Stimulated activated CD4-positive, alpha-beta T cell treated with anti-CD3 and anti-CD28 coated beads, Interleukin-12 subunit alpha, Interleukin-12 subunit beta, amount 100 ng/mL, for 48 hours (primary cell): ENCODE results near the gene TDRD9.
"Not testable (repeated sequence)": the region's sequence is repeated elsewhere in the genome, so short reads cannot be mapped to it uniquely, and the experiment has no call there.

Source experiments
- DNase-seq, 3 donors: peaks; one replicate each; pipeline ENCODE4 v3.0.0-alpha.2; 2020; ENCODE audit warnings: low read depth in 2 of 3, low spot score in 1 of 3

Gene TDRD9, protein sequence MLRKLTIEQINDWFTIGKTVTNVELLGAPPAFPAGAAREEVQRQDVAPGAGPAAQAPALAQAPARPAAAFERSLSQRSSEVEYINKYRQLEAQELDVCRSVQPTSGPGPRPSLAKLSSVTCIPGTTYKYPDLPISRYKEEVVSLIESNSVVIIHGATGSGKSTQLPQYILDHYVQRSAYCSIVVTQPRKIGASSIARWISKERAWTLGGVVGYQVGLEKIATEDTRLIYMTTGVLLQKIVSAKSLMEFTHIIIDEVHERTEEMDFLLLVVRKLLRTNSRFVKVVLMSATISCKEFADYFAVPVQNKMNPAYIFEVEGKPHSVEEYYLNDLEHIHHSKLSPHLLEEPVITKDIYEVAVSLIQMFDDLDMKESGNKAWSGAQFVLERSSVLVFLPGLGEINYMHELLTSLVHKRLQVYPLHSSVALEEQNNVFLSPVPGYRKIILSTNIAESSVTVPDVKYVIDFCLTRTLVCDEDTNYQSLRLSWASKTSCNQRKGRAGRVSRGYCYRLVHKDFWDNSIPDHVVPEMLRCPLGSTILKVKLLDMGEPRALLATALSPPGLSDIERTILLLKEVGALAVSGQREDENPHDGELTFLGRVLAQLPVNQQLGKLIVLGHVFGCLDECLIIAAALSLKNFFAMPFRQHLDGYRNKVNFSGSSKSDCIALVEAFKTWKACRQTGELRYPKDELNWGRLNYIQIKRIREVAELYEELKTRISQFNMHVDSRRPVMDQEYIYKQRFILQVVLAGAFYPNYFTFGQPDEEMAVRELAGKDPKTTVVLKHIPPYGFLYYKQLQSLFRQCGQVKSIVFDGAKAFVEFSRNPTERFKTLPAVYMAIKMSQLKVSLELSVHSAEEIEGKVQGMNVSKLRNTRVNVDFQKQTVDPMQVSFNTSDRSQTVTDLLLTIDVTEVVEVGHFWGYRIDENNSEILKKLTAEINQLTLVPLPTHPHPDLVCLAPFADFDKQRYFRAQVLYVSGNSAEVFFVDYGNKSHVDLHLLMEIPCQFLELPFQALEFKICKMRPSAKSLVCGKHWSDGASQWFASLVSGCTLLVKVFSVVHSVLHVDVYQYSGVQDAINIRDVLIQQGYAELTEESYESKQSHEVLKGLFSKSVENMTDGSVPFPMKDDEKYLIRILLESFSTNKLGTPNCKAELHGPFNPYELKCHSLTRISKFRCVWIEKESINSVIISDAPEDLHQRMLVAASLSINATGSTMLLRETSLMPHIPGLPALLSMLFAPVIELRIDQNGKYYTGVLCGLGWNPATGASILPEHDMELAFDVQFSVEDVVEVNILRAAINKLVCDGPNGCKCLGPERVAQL (N-terminal part only)

DNA sequence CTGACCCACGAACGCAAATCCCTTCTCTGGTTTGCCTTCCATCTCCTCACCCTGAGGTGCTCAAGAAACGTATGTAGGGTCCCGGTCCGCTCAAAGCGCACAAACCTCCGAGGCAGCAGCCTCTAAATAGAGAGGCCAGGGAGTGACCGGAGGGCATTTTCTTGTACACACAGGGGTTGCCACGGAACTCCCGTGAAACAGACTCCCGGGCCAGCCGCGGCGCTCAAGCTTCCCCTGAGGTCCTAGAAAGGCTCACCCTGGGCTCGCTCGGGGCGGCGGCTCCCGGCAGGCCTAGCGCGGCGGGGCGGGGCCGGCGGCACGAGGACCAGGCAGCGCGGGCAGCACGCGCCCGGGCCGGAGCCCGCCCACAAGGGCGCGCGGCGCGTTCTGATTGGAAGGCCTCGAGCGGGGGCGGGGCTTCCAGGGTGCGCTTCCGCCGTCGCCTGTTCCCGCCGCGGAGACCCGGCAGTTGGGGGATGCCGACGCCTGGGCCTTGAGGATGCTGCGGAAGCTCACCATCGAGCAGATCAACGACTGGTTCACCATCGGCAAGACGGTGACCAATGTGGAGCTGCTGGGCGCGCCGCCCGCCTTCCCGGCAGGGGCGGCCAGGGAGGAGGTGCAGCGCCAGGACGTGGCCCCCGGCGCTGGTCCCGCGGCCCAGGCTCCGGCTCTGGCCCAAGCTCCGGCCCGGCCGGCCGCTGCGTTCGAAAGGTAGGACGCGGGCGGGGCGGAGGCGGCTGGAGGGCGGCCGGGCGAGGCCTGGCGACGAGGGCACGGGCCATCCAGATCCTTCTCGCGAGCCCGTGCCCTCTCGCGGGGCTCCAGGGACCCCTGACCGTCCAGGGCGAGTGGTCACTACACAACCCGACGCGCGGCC is at the start of gene TDRD9:
Gene TDRD9 (plus strand): TSS at position 446 of the 880 bp plus-strand sequence. CDS start 54 bp downstream, at position 500.
- no peak for DNase-seq

DNA sequence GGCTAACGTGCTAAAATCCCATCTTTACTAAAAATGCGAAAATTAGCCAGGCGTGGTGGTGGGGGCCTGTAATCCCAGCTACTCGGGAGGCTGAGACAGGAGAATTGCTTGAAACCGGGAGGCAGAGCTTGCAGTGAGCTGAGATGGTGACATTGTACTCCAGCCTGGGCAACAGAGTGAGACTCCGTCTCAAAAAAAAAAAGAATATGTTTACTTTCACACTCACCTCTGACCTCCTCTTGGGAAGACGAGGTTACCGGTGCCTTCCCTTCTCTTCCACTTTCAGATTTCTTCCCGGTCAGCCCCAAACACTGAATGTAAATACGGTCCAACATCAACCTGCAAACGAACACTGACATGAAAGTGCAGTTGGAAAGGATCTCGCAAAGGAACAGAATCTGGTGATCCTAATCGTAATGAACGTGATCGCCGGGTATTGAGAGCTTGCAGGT is 49.1 kb upstream of the TDRD9 start:
- DNase-seq: no peak

DNA sequence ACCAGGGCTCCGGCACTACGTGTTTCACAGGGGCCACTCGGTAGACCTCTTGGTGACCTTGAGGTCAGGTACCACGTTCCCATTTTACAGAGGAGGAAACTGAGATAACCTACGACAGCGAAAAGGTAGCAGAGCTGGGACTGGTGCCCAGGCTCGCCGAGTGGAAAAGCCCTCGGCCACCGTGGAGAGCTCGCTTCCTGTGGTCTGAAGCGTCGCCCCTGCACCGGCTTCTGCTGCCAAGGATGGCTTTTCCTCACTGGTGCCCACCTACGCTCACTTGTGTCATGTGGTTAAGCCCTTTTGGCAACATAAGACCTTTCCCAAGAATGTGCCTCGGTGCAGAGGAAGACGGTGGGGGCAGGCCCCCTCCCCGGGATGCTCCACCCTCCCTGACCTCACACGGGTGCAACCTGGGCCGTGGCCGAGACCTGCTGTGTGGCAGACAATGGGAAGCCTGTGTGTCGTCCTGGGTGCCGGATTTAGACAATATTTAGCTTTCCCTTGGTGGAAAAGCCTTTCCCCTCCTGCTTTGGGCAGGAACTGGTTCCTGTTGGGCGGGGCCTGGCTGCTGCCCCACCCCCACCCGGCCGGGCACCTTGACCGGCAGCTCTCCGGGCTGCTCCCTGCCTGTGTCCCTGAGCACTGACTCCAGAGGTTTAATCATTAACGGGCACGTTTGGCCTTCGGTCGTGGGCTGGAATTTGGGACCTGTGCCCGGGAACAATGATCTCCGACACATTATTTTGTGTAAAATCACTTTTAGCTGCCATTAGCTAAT is 48.5 kb upstream of the TDRD9 start:
- no peak for DNase-seq

DNA sequence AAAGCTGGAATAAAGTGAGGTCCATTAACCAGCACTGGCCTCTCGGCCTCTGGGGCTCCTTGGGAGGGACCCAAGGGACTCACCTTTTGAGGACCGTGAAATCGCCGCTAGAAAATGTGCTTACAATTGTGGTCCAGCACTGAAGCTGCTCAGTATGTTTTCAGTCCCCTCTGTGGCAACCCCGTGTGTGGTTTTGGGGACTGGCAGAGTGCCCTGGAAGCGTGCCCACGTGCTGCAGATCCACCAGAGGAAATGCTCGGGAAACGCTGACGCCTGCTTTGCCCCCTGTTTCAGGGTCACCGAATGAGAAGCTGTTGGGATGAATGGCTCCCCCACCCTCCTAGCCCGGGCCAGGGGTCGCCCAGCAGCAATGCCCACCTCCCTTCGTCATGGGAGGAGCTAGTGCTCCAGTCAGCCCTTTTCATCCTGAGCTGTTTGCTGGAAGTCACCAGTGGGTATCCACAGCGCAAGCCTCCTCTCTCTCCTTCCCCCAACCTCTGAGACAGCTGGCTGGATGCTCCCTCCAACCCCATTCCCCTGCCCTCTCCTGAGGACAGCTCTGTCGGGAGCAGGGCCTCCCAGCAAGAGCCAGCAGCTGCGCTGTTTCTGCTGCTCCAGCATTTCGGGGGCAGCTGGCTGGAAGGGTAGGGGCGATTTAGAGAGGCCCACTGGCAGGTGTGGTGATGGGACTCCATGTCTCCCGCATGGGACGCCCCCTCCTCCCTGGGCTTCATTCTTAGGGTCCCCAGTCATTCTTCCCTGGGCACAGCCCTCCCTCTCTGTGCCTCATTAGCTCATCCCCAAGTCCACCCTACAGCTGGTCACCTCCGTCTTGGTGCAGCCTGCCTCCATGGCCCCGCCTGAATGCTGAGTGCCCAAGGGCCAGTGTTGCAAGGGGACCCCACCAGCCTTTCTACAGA is 47.6 kb upstream of the TDRD9 start:
- no peak for DNase-seq

DNA sequence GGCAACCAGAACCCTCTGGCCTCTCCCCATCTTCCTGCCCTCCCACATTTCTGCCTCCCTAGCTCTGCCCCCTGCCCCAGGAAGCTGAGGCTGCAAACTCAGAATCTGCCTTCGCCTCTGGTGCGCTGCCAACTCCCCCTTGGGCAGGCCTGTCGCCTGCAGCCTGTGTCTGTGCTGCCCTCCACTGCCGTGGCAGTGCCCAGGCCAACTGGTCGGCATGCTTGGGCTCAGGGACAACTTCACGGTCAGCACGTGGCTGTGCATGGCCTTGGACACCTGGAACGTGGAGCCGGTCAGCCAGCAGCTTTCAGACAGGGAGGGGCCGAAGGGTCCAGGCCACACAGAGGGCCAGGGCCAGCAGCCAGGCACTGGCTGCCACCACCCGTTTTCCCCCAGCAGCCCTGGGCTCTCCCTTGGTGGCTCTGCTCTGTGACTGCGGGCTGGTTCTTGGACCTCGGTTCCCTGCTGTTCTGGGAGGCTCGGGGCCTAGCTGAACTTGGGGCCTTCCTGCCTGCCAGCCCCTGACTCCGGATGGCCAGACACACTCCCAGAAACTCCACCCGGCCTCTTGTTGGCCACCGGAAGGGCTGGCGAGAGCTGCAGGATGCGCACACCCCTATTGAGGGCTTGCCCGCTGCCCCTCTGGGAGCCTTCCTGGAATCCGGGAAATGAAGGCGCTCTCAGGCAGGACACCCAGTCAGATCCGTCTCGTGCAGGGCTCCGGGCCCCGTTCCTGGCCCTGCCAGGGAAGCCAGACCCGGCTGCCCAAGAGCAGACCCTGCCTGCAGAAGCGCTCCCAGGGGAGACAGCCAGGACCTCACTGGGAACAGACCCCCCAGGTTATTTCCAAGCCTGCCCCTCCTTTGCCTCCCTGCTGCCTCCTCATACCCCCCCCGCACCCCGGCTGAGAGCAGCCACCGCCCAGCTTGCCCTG is 46.7 kb upstream of the TDRD9 start:
- DNase-seq: no peak

DNA sequence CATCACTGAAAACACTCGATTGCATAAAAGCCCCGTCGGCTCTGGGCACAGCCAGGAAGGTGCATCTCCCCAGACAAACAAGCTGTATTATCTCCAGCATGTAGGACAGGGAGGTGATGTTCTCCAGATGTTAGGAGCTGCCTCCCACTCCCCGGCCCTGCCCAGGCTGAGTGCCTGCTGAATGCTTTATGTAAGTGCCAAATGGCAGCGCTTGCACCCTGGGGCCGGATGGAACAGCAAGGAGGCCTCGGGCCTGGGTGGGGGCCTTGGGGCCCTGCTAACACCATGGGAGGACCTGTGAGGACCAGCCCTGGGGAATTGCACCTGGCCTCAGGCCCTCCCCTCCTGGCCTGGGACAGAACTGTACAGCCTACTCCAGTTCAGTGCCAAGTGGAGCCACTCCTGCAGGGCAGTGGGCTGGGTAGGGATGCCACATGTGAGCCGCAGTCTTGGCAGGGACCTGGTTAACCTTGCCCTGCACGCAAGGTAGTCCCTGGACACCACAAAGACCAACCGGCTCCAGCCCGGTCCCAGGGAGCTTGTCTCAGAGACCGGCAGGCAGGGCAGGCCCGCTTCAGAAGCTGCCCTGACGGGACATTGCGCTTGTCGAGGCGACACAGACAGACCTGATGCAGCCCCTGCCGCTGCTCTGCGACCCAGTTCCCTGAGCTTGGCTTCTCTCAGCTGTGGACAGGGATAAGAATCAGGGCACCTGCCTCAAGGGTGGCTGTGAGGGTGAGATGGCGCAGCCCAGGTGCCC is 45.6 kb upstream of the TDRD9 start:
- no peak for DNase-seq

DNA sequence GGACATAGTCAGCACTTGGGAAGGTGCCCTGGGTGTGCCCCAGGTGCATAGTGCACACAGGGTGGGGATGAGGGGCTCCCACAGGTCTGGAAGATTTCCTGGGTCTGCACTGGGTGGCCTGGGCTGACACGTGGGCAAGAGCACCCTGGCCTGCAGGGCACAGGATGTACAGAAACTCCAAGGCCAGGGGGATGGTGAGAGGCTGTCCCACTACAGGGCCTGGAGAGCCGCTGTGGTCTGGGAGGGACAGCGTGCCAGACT is 45.1 kb upstream of the TDRD9 start:
- no peak for DNase-seq

DNA sequence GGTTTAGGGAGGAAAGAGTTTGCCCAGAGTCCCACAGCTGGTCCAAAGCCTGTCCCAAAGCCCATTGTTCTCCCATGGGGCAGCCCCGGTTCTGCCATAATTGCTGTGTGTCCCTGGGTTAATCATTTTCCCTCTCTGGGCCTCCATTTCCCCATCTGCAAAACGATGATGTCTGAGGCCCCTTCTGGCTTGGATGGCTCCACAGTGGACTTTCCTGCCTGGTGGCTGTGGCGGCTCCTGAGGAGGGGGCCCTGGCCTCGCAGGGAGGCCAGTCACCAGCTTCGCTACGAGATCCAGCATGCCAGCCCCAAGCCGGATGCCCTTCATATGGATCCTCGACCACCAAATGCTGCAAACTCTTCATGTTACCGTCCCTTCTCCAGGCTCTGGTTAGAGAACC is 43.4 kb upstream of the TDRD9 start:
- no peak for DNase-seq

DNA sequence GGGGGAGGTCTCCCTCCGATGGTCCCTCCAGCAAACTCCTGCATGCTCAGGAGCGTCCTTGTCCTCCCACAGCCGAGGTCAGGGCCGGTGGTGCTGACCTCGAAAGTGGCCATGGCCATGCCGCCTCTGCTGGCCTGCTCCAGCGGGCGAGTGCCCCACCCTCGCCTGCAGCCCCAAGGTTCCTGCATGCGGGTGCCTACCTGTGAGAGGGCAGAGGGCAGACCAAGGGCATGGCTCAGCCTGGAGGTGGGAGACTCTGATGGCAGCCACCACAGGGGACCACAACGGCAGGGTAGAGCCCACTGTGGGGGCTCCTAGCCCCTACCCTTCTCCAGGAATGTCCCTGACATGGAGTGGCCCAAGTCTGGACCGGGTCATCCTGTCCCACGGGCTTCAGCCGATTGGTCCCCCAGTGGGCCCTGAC is 42.7 kb upstream of the TDRD9 start:
- DNase-seq: no peak

DNA sequence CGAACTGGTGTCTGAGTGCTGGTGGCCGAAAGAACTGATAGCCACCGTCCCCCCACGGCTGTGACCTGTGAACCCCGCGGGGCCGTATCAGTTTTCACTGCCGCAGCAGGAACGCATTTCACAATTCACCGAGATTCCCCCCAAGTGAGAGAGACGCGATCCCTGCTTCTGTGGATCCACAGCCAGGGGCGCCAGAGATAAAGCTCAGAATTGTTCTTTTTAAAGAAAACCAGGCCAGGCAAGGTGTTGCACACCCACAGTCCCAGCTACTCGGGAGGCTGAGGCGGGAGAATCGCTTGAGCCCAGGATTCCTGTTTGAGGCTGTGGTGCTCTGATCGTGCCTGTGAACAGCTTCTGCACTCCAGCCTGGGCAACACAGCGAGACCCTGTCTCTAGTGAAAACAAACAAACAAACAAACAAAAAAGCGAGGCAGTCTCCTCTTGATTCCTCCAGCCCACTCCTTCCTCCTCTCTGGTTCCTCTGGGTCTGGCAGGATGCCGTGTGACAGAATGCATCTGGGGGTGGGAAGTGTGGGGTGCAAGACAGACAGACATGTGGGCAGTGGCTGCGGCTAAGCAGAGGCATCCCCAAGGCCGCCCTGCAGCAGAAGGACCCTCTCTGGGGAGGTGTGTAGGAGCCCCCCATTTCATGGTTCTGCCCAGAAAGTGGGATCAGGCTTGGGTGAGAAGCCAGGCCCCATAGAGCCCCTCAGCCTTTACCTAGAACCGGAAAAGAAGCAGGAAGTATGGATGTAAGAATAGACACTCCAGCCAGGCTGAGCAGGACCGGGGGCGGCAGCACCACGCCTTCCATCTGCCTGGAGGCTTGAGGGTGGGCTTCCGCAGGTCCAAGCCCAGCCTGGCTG is 41.7 kb upstream of the TDRD9 start:
- no peak for DNase-seq

DNA sequence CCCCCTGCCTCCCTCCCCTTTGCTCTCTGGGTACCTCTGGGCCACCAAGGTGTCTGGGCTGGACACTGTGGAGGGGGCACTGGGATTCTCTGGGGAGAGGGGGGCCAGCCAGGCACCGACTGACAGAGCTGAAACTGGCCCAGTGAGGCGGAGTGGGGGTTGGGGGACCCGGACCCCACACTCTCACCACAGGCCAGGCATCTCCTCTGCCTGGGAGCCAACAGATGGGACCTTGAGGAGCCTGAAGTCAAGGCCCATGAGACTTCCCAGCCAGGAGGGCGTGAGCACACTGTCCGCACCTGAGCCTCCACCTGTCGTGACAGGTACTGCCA is 41.1 kb upstream of the TDRD9 start:
- no peak for DNase-seq

DNA sequence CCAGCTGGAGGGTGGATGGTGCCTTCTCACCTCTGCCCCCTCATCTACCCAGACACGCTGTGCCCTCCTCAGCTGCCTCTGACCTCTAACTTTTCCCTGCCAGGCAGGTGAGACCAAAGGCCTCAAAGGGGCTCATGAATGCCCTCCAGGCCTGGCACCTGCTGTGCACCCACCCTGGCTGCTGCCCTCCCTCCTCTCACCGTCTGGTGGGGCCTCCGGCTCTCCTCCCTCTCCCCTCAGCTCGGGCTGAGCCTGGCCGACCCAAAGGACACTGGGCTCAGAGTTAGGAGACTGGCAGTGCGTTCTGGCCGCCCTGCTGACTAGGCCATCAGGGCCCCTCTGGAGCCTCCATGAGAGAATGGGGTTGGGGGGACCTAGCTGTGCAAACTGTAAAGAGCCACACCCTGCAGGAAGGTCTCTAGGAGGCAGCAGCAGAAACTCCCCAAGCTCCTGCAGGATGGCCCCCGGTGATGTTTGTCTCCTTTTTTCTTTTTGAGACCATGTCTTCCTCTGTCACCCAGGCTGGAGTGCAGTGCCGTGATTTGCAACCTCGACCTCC is 40.6 kb upstream of the TDRD9 start:
- DNase-seq: no peak

DNA sequence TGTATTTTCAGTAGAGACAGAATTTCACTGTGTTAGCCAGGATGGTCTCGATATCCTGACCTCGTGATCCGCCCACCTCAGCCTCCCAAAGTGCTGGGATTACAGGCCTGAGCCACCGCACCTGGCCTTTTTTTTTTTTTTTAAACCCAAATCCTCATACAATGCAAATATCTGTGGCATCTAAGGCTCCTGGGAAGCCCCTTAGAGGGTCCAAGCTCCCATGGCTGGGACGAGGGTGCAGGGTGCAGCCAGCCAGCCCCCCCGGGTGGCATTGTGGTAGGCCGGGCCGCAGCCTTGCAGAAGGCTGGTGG is 39.3 kb upstream of the TDRD9 start:
- not testable (repeated sequence) for DNase-seq

DNA sequence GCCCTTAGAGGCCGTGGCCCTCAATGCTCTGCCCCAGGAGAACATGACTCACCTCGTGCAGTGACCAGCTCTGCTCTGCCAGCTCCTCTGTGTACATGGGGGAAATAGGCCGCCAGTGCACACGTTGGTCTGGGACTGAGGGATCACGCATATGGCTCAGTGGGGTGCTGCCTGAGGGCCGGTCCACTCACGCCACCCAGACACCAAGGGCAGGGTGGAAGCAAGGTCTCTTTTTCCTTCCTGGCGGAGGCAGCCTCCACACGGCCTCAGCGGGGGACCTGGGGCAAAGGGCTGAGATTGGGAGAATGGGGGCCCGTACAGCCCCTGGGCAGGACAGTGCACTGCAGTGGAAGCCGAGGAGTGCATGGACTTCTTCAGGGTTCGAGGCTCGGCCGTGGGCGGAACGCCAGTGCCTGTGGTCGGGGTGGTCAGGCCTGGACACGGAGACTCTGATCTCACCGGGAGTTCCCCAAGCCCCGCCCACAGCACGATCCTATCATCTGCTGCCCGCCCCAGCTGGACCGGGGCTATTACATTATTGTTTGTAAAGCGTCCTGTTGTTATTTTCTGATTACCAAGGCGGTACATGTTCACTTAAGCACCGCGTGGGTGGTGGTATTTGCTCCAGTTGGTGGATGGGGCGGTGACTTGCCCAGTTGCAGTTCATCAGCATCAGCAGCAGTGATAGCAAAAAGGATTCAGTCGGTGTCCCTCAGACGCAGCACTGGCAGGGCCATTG is 38.8 kb upstream of the TDRD9 start:
- no peak for DNase-seq

DNA sequence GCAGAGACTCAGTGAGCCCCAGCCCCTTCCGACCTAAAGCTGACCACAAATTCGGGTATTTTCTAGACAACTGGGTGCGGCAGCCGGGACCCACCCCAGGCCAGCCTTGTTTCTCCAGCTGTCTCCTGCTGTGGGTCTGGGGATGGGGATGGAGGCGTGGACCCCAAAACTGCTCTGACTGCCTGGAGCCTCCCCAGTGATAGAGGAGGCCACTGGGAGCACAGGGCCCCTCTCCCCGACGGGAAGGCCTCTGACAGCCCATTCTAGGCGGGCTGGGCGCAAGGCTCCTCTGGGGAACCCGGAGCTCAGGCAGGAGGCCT is 38.2 kb upstream of the TDRD9 start:
- DNase-seq: no peak
